H1 (cell line): ENCODE data around the gene ZNF750. TPM values are rescaled to one million over a fixed set of nuclear protein-coding genes. Genes with fewer than 3 reads are reported as not detected.

Source experiments
- GABPA ChIP-seq: IDR thresholded peaks from 2 replicates; pipeline ENCODE4 v1.6.1; 2011; ENCODE audit warnings: mild to moderate bottlenecking, low read length, moderate library complexity, borderline replicate concordance; ENCODE audit not compliant: insufficient read depth
- HDAC6 ChIP-seq: IDR thresholded peaks from one replicate; pipeline ENCODE4 v1.7.1; 2012; ENCODE audit warnings: low read depth, mild to moderate bottlenecking, inconsistent platforms, low read length, moderate library complexity
- NANOG ChIP-seq: IDR thresholded peaks from 2 replicates; pipeline ENCODE4 v1.6.1; 2011; ENCODE audit warnings: low read length, low read depth, mild to moderate bottlenecking, inconsistent platforms; ENCODE audit not compliant: insufficient read depth, poor library complexity, severe bottlenecking
- SIRT6 ChIP-seq: IDR thresholded peaks from one replicate; pipeline ENCODE4 v1.7.1; 2012; ENCODE audit warnings: low read length, inconsistent platforms
- SP2 ChIP-seq: IDR thresholded peaks from 2 replicates; pipeline ENCODE4 v1.6.1; 2012; ENCODE audit warnings: mild to moderate bottlenecking, low read length, inconsistent platforms
- SUZ12 ChIP-seq: fragments of 200-600 bp; sonication (generic); IDR thresholded peaks from 2 replicates; pipeline ENCODE4 v1.6.1; 2012; ENCODE audit warnings: mild to moderate bottlenecking, inconsistent platforms, low read length, moderate library complexity, mixed read lengths
- polyA plus RNA-seq, 7 experiments: library from polyadenylated mRNA; depleted of rRNA in 3 of 7; stranded (reverse) in 5 of 7; unstranded in 2 of 7; fragments of >200 nt in 5 of 7; fragments of 200-250 nt in 2 of 7; gene quantifications; 1 replicate in 5 of 7; 2 replicates in 1 of 7; 4 replicates in 1 of 7; pipeline versions ENCODE4 v1.2.1 to v1.2.3, GENCODE V29; 2011 to 2013; ENCODE audit warnings: missing spikeins in 2 of 7, mixed read lengths in 2 of 7
- total RNA-seq: library from RNA; stranded (reverse); fragmentation: NEBNext Ultra II Directional; extraction: Animal tissue kit (Norgen Biotek cat#: 25700); gene quantifications from 2 replicates; pipeline ENCODE4 v1.2.1, GENCODE V29; 2021

The ZNF750 gene
- total and polyA plus RNA-seq, 2 of the 8 experiments (the other 6 are each of a cell fraction or from before 2014, with no cell fraction given) = not detected

- TF ChIP-seq SIRT6 = no peak
- TF ChIP-seq SP2 = no peak
- TF ChIP-seq NANOG = no peak
- no peak for TF ChIP-seq SUZ12
- no peak for TF ChIP-seq HDAC6
- TF ChIP-seq GABPA = no peak
Measured at GRCh38 chr17:82803185-82803584, 36.6 kb downstream of the ZNF750 start (continued).
